ENCODE measurements around the gene DRC1. TPM values are rescaled to one million over a fixed set of nuclear protein-coding genes. Genes with fewer than 3 reads are reported as not detected.

DRC1 gene
- total and polyA plus RNA-seq, 4 donors: 2.5 to 18.4 (median 8.8) TPM

GRCh38 chr2:26479789-26480565 lies 78.3 kb downstream of the DRC1 start:
- no peak overlapping the region for H3K4me3 ChIP-seq
- WGBS, 2 donors: 91 to 92% methylated on average over 21 of the region's 21 CpGs
- no peak overlapping the region for H3K27ac ChIP-seq (ENCODE audit: low read depth in 1 of 2, low read length in 1 of 2)
- H3K27me3 ChIP-seq (ENCODE audit: control insufficient read depth in 3 of 3, insufficient read depth in 3 of 3, low read length in 2 of 3): peaks cover 0 to 3% (median 0%) of the 10 kb centered on the region in 3 donors
- ATAC-seq (ENCODE audit: insufficient read depth, low FRiP score) (no peak), DNase-seq (no peak)
- no peak for TF ChIP-seq CTCF (IDR thresholded peaks at IDR 0.05; ENCODE audit: control extremely low read depth, extremely low read depth)
- no peaks in the 10 kb centered on the region for H3K36me3 ChIP-seq (ENCODE audit: control insufficient read depth in 4 of 4, insufficient read depth in 4 of 4, low read length in 4 of 4)
- peaks cover 0 to 32% (median 6%) of the 10 kb centered on the region in 5 donors for H3K4me1 ChIP-seq (ENCODE audit: control insufficient read depth in 5 of 5, insufficient read depth in 5 of 5, low read length in 5 of 5)
- H3K9me3 ChIP-seq (ENCODE audit: control insufficient read depth in 4 of 4, insufficient read depth in 3 of 4, low read length in 3 of 4): no peaks in the 10 kb centered on the region
- H3K9ac ChIP-seq (ENCODE audit: insufficient read depth in 1 of 2, low read length in 2 of 2): no peak overlapping the region

- ATAC-seq (ENCODE audit: insufficient read depth, low FRiP score): no peak
- WGBS, 2 donors: 81 to 82% methylated on average over 17 to 18 of the region's 18 CpGs
- DNase-seq: peak in 1 of 3 donors; percentile 39
Measured at GRCh38 chr2:26480566-26481423, 79.1 kb downstream of the DRC1 start.

GRCh38 chr2:26481706-26482105 lies 80.0 kb downstream of the DRC1 start:
- H3K4me1 ChIP-seq (ENCODE audit: control insufficient read depth in 5 of 5, insufficient read depth in 5 of 5, low read length in 5 of 5): peaks cover 0 to 32% (median 6%) of the 10 kb centered on the region in 5 donors
- DNase-seq (no peak), ATAC-seq (ENCODE audit: insufficient read depth, low FRiP score) (no peak)
- WGBS, 2 donors: 90 to 96% methylated on average over 3 of the region's 3 CpGs
- H3K9me3 ChIP-seq (ENCODE audit: control insufficient read depth in 4 of 4, insufficient read depth in 3 of 4, low read length in 3 of 4): no peaks in the 10 kb centered on the region
- H3K27ac ChIP-seq (ENCODE audit: low read depth in 1 of 2, low read length in 1 of 2): no peak overlapping the region
- TF ChIP-seq CTCF (IDR thresholded peaks at IDR 0.05; ENCODE audit: control extremely low read depth, extremely low read depth): no peak
- no peaks in the 10 kb centered on the region for H3K36me3 ChIP-seq (ENCODE audit: control insufficient read depth in 4 of 4, insufficient read depth in 4 of 4, low read length in 4 of 4)
- no peak overlapping the region for H3K4me3 ChIP-seq
- H3K9ac ChIP-seq (ENCODE audit: insufficient read depth in 1 of 2, low read length in 2 of 2): no peak overlapping the region
- H3K27me3 ChIP-seq (ENCODE audit: control insufficient read depth in 3 of 3, insufficient read depth in 3 of 3, low read length in 2 of 3): peaks cover 0 to 3% (median 0%) of the 10 kb centered on the region in 3 donors

More at GRCh38 chr2:26480566-26481423, 79.1 kb downstream of the DRC1 start:
- no peak overlapping the region for H3K27ac ChIP-seq (ENCODE audit: low read depth in 1 of 2, low read length in 1 of 2)
- peaks cover 0 to 3% (median 0%) of the 10 kb centered on the region in 3 donors for H3K27me3 ChIP-seq (ENCODE audit: control insufficient read depth in 3 of 3, insufficient read depth in 3 of 3, low read length in 2 of 3)
- TF ChIP-seq CTCF (IDR thresholded peaks at IDR 0.05; ENCODE audit: control extremely low read depth, extremely low read depth): no peak
- H3K36me3 ChIP-seq (ENCODE audit: control insufficient read depth in 4 of 4, insufficient read depth in 4 of 4, low read length in 4 of 4): no peaks in the 10 kb centered on the region
- peaks cover 0 to 32% (median 6%) of the 10 kb centered on the region in 5 donors for H3K4me1 ChIP-seq (ENCODE audit: control insufficient read depth in 5 of 5, insufficient read depth in 5 of 5, low read length in 5 of 5)
- H3K9ac ChIP-seq (ENCODE audit: insufficient read depth in 1 of 2, low read length in 2 of 2): no peak overlapping the region
- no peak overlapping the region for H3K4me3 ChIP-seq
- H3K9me3 ChIP-seq (ENCODE audit: control insufficient read depth in 4 of 4, insufficient read depth in 3 of 4, low read length in 3 of 4): no peaks in the 10 kb centered on the region
